ENCODE results near the gene PITPNB.

- TF ChIP-seq, protein P1, sequence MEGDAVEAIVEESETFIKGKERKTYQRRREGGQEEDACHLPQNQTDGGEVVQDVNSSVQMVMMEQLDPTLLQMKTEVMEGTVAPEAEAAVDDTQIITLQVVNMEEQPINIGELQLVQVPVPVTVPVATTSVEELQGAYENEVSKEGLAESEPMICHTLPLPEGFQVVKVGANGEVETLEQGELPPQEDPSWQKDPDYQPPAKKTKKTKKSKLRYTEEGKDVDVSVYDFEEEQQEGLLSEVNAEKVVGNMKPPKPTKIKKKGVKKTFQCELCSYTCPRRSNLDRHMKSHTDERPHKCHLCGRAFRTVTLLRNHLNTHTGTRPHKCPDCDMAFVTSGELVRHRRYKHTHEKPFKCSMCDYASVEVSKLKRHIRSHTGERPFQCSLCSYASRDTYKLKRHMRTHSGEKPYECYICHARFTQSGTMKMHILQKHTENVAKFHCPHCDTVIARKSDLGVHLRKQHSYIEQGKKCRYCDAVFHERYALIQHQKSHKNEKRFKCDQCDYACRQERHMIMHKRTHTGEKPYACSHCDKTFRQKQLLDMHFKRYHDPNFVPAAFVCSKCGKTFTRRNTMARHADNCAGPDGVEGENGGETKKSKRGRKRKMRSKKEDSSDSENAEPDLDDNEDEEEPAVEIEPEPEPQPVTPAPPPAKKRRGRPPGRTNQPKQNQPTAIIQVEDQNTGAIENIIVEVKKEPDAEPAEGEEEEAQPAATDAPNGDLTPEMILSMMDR (IDR thresholded peaks at IDR 0.05), result no peak
- no peak for TF ChIP-seq POLR2A (IDR thresholded peaks at IDR 0.05)
Measured at GRCh38 chr22:27844656-27845591, 74.1 kb downstream of the PITPNB start.

All from testis (tissue), 2 donors.